GM18907 (cell line): ENCODE measurements around the gene UBE2G1.
"Not testable (repeated sequence)": the region's sequence is repeated elsewhere in the genome, so short reads cannot be mapped to it uniquely, and the experiment has no call there.

Experiments
- ATAC-seq: cut with Tn5 transposase; IDR thresholded peaks from one replicate; pipeline ENCODE4 v1.9.1; 2021; ENCODE audit warnings: mild to moderate bottlenecking, moderate library complexity; ENCODE audit not compliant: unreplicated experiment

UBE2G1 gene

DNA sequence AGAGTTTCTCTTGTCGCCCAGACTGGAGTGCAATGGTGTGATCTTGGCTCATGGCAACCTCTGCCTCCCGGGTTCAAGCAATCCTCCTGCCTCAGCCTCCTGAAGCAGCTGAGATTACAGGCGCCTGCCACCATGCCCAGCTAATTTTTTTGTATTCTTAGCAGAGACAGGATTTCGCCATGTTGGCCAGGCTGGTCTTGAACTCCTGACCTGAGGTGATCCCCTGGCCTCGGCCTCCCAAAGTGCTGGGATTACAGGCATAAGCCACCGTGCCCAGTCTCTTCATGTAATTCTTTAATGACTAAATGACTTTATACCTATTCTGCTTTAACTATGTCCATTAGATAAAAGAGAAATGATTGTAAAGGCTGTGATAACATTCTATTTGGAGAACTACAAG is 111.2 kb downstream of the UBE2G1 start:
- ATAC-seq, result not testable (repeated sequence)

DNA sequence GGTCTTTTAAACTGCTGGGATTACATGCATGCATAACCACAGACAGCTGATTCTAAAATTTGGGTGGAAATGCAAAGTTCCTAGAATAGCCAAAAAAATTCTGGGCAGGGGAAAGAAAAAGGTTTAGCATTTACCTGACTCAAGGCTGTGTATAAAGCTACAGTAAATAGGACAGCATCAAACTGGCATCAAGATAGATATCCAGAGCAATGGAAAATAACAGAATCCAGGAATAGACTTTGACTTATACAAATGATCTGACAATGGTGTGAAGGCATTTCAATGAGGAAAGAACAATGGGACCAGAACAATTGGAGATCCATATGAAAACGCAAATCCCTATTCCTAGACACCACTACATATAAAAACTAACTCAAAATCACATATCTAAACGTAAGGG is 115.6 kb downstream of the UBE2G1 start:
- ATAC-seq, result no peak

DNA sequence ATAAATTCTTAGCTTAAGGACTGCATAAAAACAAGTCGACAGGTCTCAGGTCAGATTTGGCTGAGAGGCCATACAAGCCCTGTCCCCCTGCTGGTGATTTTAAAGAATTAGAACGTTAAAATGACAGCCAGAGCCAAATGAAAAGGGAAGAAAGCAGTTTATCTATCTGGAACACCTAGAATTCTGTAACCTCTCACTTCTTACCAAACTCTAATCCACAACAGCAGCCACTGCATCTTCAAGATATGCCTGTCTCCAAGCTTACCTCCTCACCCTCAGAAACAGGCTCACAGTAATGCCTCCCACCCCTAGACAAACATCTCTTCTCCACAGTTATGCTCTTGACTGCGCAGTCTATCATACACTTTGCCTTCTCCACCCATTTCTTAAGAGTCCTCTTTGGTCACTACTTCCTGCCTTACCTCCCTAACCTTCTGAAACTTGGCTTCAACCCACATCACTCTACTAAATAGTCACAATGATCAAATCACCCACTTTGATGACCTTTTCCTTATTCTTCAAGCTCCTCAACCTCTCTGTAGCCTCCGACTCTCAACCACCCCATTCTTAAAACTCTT is 116.9 kb downstream of the UBE2G1 start:
- ATAC-seq, result no peak

DNA sequence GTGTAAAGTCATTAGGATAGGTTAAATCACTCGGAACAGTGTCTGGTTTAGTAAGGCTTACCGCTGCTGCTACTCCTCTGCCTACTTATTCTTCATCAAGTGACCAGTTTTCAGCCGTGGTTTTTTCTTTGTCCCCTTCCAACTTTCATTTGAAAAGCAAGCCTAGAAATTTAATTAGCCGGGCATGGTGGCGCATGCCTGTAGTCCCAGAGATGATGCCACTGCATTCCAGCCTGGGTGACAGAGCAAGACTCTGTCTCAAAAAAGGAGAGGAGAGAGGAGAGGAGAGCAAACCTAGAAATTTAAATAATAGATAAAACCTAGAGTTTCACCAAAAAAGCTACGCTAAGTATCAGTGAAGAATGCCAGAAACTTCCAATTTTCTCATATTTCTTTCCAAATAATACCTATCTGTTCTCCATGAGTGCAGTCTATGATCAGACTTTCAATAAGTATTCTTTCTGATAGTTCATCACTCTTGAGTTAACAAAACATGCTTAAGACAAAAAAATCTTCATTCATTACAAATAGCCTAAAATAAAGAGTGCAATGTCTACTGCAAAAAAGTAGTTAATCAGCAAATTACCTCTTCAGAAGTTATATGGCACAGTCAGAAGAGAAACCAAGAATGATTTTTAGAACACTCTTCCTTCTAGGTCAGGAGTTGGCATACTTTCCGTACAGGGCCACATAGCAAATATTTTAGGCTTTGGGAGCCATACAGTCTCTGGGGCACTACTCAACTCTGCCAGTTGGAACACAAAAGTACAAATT is 117.8 kb downstream of the UBE2G1 start:
- no peak for ATAC-seq

DNA sequence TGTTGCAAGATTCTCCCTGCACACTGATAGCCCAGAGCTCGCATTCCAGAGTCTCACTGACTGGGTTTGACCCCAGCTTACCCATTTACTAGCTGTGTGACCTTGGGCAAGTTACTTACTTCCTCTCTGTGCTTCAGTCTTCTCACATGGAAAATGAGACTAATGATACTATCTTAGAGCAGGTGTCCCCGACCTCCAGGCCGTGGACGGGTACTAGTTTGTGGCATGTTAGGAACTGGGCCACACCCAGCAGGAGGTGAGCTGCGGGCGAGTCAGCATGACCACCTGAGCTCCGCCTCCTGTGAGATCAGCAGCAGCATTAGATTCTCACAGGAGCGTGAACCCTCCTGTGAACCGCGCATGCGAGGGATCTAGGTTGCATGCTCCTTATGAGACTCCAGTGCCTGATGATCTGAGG is 118.5 kb downstream of the UBE2G1 start:
- ATAC-seq, result no peak

DNA sequence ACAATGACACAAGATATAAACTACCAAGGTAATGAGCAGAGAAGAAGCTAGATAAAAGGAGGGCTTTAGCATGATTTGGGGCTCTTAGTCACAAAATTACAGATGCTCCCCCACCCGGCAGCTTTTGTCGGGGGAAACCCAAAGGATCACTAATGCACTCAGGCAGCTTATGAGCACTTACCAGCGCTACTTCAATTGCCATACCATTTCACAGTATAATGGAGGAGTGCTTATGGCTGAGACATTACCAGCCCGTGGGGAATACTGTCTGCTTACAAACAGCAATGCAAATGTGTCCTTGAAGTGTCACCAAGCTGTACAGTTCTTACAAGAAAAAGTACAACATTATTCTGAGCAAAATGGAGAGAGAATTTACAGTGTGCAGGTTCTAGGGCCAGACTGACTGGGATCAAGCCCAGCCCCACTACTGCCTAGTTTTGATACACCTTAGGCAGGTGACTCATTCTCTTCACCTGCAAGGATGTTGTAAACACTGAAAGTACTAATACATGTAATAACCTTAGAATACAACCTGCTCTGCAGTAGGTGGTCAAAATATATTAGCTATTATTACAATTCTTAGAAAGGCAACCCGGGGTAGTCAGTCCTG is 119.0 kb downstream of the UBE2G1 start:
- no peak for ATAC-seq

DNA sequence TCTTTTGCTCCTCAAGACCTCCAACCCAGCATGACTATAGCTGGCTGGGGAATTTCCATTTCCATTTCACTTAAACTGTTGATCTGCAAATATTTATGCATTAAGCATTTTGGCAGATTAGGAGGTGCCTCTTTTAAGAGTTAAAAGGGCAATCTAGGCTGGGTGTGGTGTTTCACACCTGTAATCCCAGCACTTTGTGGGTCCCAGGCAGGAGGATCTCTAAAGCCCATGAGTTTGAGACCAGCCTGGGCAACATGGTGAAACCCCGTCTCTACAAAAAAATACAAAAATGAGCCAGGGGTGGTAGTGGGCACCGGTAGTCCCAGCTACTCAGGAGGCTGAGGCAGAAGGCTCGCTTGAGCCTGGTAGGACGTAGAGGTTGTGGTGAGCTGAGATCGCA is 119.8 kb downstream of the UBE2G1 start:
- ATAC-seq, result no peak

DNA sequence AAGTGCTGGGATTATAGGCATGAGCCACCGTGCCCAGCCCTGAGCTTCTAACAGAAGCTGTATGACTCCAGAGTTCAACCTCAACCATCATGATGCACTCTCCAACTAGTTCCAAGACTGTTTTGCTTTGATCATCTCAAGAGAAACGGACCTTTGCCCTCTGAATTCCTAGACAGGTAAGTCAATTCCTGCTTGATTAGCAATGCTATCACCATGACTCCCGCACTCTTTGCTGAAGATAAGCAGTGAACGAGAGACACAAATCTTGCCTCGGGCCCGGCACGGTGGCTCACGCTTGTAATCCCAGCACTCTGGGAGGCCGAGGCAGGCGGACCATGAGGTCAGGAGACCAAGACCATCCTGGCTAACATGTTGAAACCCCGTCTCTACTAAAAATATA is 124.9 kb downstream of the UBE2G1 start:
- ATAC-seq, result no peak

DNA sequence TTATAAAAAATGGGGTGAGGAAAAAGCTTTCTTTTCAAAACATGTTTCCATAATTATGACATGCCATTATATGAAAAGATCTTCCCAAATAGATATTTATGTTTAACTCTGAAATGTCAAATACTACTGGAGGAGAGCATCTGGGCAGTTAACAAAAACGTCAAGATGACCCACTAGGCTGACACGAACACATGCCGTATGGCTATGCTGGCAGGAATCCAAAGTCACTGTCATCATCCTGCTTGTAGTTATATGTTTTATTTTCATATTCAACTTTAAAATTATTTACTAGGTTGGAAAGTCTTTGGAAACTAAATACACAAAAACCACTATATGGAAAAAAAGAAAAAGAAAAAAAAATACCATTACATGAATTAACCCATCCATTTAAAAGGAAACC is 130.0 kb downstream of the UBE2G1 start:
- no peak for ATAC-seq

DNA sequence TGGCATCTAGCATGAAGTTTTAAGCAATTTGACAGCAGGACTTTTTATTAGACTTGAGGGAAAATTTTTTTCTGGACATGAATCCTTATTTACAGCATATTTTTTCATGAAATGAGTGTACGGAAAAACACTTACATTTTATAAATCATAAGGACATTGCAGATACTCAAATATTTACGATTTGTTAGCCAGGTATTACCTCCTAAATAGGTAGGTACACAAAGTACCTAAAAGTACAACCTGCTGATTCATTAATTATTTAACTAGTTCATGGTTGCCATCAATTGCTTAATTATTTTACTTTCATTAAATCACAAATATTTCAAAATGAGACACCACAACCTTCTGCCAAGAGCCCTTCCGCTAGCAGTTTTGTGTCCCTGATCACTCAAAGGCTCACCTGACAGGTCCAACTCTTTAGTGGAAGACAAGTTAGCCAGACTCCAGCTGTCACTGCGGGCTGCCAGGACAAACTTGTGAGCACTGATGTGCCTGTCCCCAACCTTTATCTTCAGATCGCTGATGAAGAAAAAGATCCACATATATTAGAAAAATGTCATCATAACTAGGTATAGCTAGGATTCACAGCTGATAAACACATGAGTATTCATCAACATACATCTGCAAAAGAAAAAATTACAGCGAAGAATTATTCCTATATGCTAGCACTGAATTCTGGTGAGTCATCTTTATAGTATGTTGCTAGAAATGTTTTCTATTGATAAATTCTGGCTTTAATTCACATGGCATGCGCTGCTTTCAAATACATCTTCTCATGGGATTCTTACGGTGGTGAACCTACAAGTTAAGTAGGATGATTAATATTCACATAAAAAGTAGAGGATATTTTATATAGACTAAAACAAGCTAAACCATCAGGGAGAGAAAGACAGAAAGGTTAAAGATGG is 130.8 kb downstream of the UBE2G1 start:
- no peak for ATAC-seq

DNA sequence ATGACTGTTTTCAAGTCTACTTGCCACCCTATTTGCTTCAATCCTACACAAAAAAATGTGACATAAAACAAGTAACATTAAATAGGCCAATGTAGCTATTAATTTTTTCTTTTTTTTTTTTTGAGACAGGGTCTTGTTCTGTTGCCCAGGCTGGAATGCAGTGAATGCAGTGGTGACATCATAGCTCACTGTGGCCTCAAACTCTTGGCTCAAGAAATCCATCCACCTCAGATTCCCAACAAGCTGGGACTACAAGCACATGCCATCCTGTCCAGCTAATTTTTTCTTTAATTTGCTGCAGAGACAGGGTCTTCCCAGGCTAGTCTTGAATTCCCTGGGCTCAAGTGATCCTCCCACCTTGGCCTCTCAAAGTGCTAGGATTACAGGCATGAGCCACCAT is 132.1 kb downstream of the UBE2G1 start:
- no peak for ATAC-seq

DNA sequence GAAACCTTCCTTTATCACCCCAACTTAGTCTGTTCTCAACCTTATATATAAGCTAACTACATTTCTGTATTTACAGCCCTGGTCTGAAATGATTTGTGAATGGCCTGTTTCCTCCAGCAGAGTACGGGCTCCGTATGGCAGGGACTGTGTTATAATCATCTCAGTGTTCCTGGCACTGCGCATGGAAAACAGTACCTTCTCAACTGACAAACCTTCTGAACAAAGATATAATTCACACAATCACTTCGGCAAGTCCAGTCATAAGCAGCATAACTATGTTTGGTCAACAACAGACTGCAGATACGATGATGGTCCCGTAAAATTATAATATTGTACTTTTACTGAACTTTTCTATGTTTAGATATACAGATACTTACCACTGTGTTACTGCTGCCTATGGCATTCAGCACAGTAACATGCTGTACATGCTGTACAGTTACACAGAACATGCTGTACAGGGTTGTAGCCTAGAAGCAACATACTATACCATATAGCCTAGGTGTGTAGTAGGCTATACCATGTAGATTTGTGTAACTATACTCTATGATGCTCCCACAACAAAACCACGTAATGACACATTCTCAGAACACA is 132.7 kb downstream of the UBE2G1 start:
- no peak for ATAC-seq

DNA sequence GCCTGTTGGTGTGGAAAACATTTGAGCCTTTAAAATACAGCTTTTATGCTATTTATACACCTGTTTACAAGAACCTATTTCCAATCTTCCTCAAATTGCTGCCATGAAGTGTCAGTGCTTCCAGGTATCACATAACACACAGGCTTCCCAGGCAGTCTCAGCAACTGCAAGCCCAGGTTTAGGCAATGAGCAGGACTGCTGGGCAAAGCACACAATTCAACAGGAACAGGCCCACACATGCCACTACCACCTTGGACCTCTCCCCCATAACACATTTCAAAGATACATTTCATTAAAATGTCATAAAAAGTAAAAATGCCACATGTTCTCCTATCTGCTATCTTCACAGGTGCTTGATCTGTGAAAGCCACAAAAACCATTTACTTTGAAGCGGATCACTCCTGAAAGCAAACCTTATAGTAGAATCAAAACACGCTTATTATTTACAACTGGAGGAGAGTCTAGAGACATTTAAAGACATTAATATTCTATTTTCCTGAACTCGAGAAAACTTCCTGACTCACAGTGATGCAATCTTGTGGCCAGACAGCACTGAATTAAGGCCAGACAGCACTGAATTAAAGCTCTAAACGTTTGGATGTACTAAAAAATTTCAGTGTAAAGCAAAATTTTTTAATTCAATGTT is 134.2 kb downstream of the UBE2G1 start:
- ATAC-seq, result no peak

DNA sequence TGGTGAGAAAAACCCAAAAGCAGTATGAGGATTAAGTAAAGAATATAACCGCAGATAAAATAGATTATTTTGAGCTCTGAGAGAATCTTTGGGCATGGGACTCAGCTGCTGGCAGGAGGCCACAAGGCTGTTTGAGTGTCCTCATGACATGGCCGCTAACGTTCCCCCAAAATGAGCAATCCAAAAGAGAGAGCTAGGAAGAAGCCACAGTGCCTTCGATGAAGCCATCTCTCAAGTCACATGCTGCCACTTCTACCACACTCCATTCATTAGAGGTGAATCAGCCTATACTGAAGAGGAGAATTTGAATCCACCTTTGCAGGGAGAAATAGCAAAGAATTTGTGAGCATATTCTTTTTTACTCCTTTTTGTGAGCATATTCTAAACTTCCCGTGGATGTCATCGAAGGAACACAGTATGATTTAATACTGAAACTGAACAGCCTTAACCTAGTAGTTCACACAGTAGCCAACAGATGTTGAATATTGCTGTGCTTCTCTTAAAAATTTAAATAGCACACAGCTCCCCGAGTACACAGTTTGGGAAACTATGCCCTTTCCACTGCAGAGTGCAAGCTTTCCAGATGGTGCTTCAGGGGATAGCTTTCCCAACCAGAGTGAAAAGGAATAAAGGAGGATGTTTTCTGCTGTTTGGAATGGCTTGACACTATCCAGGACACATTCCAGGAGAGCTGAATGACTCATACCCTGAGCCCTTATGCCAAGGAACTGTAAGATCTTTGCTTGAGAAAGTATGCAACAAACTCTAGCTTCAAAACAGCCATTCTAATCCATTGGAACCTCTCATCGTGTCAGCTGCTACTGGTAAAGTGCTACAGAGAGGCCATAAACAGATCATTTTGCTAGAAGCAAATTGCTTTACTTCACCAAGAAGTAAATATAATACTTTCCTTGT is 136.6 kb downstream of the UBE2G1 start:
- ATAC-seq, result no peak

DNA sequence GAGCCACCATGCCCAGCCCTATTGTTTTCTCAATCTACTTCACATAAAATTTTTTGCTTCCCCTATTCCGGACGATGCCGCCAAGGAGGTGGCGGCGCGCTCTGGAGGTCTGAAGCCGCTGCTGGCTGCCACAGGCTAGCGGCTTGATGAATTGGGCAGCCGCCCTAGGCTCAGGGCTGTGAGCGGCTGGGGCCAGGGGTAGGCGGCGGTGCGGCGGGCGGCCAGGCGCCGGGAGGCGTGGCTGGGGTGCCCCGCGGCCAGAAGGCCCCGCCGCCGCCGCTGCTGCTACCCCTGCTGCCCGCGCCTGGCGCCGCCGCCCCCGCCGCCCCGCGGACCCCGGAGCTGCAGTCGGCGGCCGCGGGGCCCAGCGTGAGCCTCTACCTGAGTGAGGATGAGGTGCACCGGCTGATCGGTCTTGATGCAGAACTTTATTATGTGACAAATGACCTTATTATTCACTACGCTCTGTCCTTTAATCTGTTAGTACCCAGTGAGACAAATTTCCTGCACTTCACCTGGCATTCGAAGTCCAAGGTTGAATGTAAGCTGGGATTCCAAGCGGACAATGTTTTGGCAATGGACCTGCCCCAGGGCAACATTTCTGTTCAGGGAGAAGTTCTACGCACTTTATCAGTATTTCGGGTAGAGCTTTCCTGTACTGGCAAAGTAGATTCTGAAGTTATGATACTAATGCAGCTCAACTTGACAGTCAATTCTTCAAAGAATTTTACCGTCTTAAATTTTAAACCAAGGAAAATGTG is 144.4 kb downstream of the UBE2G1 start:
- no peak for ATAC-seq

DNA sequence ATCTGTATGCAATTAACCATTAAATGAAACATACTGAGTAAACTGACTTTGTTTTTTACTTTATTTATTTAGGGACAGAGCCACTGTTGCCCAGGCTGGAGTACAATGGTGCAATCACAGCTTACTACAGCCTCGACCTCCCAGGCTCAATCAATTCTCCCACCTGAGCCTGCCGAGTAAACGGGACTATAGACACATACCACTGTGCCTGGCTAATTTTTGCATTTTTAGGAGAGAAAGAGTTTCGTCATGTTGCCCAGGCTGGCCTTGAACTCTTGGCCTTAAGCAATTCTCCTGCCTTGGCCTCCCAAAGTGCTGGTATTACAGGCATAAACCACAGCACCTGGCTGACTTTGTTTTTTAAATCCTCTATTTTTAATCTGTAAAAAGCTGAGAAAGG is 145.3 kb downstream of the UBE2G1 start:
- ATAC-seq, result no peak

DNA sequence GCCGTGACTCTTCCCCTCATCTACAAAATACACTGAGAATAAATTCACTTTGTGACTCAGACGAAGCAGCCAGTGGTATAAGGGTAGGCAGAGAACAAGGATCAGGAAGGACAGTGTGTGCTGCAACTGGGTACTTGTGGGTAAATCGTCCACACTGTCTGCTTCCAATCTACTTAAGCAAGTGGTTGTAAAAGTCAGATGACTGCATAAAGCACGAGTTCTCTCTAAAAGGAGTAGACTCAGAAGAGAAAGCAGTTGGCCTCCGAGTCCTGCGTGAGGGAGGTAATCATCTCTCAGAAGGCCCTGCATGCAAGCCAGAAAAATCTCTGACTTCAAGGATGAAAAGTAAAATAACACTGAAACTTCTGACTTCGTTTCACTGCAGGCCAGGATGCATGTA is 145.8 kb downstream of the UBE2G1 start:
- ATAC-seq, result no peak
